Smooth muscle cell (in vitro differentiated cells): ENCODE data around the gene MPV17L2. TPM values are rescaled to one million over a fixed set of nuclear protein-coding genes. Genes with fewer than 3 reads are reported as not detected.

Experiments
- DNase-seq: peaks from one replicate; lab custom pipeline; 2025; ENCODE audit not compliant: unreplicated experiment; lab: John Stamatoyannopoulos, UW
- H2AFZ ChIP-seq: fragments of 200-600 bp; sonication (generic); 2 replicates; pipeline ENCODE4 v1.6.0; 2016; ENCODE audit warnings: antibody characterized with exemption, low read depth, mild to moderate bottlenecking
- H3F3A ChIP-seq: fragments of 200-600 bp; sonication (generic); 2 replicates; pipeline ENCODE4 v1.6.0; 2017; ENCODE audit warnings: antibody characterized with exemption, low read depth
- H3K27ac ChIP-seq: fragments of 200-600 bp; sonication (generic); 2 replicates; pipeline ENCODE4 v1.5.1; 2016; ENCODE audit warnings: low read depth, mild to moderate bottlenecking
- H3K27me3 ChIP-seq: fragments of 200-600 bp; sonication (generic); 2 replicates; pipeline ENCODE4 v1.6.1; 2016; ENCODE audit warnings: low read depth, mild to moderate bottlenecking
- H3K36me3 ChIP-seq: fragments of 200-600 bp; sonication (generic); 2 replicates; pipeline ENCODE4 v1.5.1; 2016; ENCODE audit warnings: low read depth
- H3K4me1 ChIP-seq: fragments of 200-600 bp; sonication (generic); 2 replicates; pipeline ENCODE4 v1.5.1; 2016; ENCODE audit warnings: low read depth
- H3K4me2 ChIP-seq: fragments of 200-600 bp; sonication (generic); 2 replicates; pipeline ENCODE4 v1.6.0; 2016; ENCODE audit warnings: mild to moderate bottlenecking
- H3K4me3 ChIP-seq: fragments of 200-600 bp; sonication (generic); 2 replicates; pipeline ENCODE4 v1.5.1; 2016; ENCODE audit warnings: mild to moderate bottlenecking
- H3K79me2 ChIP-seq: fragments of 200-600 bp; sonication (generic); 2 replicates; pipeline ENCODE4 v1.6.0; 2016; ENCODE audit warnings: low read depth, mild to moderate bottlenecking
- H3K9ac ChIP-seq: fragments of 200-600 bp; sonication (generic); 2 replicates; pipeline ENCODE4 v1.6.0; 2016; ENCODE audit warnings: low read depth
- H3K9me3 ChIP-seq: fragments of 200-600 bp; sonication (generic); replicated peaks from 2 replicates; pipeline ENCODE4 v1.5.1; 2016; ENCODE audit warnings: low read depth
- H4K20me1 ChIP-seq: fragments of 200-600 bp; sonication (generic); 2 replicates; pipeline ENCODE4 v1.6.0; 2016; ENCODE audit warnings: low read depth
- WGBS: methylation state at CpG from one replicate; pipeline ENCODE4 v1.1.7; 2016; ENCODE audit warnings: low lambda C conversion rate; 5-methylcytosine and 5-hydroxymethylcytosine counted together
- polyA plus RNA-seq: library from polyadenylated mRNA; unstranded; fragments of >200 nt; fragmentation: Nextera tagmentation; extraction: Ambion mirVana; gene quantifications from 2 replicates; pipeline ENCODE4 v1.2.1, GENCODE V29; 2016
- total RNA-seq: library from RNA; depleted of rRNA; stranded (reverse); fragments of >200 nt; gene quantifications from 2 replicates; pipeline ENCODE4 v1.2.3, GENCODE V29; 2014
- TF ChIP-seq, protein P1 (sequence below): fragments of 200-600 bp; sonication (generic); IDR thresholded peaks from 2 replicates; pipeline ENCODE4 v1.5.1; 2017; ENCODE audit warnings: borderline replicate concordance, mild to moderate bottlenecking, antibody characterized with exemption; ENCODE audit not compliant: insufficient read depth, poor library complexity, severe bottlenecking

Gene MPV17L2
- total and polyA plus RNA-seq, 2 experiments from 2014 or later: 11.6 to 28.7 TPM

DNA sequence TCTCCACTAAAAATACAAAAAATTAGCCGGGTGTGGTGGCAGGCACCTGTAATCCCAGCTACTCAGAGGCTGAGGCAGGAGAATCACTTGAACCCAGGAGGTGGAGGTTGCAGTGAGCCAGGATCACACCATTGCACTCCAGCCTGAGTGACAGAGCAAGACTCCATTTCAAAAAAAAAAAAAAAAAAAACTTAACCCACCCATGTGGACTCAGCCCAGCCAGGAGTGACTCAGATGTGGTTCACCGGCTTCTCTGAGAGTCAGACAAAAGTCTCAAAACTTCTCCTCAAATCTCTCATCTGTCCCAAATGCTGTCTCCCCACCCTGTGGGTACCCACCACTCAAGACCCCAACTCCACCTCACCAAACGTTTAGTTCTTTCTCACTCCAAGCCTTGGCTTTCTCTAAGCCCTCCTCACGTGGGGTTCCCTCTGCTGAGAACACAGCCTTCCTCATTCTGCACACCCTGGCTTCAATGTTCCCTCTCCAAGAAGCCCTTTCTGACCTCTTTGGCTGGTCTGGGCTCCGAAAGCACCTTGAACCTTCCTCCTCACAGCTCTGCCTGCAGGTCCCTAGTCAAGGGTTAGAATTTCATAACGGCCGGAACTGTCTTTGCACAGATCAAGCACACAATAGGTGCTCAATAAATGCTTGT lies 21.9 kb downstream of the MPV17L2 start:
- no peak overlapping the region for H3K4me3 ChIP-seq
- H3K36me3 ChIP-seq: no peaks in the 10 kb centered on the region
- H4K20me1 ChIP-seq: no peaks in the 10 kb centered on the region
- H3K79me2 ChIP-seq: no peaks in the 10 kb centered on the region
- no peaks in the 10 kb centered on the region for H3K9me3 ChIP-seq
- no peak overlapping the region for H3K27ac ChIP-seq
- TF ChIP-seq, protein P1, sequence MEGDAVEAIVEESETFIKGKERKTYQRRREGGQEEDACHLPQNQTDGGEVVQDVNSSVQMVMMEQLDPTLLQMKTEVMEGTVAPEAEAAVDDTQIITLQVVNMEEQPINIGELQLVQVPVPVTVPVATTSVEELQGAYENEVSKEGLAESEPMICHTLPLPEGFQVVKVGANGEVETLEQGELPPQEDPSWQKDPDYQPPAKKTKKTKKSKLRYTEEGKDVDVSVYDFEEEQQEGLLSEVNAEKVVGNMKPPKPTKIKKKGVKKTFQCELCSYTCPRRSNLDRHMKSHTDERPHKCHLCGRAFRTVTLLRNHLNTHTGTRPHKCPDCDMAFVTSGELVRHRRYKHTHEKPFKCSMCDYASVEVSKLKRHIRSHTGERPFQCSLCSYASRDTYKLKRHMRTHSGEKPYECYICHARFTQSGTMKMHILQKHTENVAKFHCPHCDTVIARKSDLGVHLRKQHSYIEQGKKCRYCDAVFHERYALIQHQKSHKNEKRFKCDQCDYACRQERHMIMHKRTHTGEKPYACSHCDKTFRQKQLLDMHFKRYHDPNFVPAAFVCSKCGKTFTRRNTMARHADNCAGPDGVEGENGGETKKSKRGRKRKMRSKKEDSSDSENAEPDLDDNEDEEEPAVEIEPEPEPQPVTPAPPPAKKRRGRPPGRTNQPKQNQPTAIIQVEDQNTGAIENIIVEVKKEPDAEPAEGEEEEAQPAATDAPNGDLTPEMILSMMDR: no peak
- no peaks in the 10 kb centered on the region for H3F3A ChIP-seq
- no peaks in the 10 kb centered on the region for H3K27me3 ChIP-seq
- no peak overlapping the region for H3K4me2 ChIP-seq
- no peaks in the 10 kb centered on the region for H3K4me1 ChIP-seq
- no peak overlapping the region for H3K9ac ChIP-seq
- H2AFZ ChIP-seq: no peak overlapping the region
- WGBS: 71% methylated on average over 7 of the region's 7 CpGs
- no peak for DNase-seq

DNA sequence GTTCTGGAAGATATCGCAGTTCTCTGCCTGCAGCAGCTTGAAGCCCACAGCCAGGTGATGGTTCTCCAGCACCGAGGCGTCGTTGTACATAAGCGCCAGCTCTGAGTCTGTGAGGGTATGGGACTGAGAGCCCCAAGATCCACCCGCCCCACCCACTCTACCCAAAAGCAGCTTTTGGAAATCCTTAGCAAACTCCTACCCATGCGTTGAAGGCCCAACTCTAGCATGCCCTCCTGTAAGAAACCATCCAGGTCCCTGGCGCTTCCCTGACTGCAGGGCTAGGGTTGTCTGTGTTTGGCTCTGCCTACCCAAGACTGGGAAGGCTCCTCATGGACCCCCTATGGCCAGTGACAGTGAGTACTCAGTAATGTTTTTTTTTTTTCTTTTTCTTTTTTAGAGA lies 23.8 kb downstream of the MPV17L2 start:
- DNase-seq: no peak
- H3K4me2 ChIP-seq: no peak overlapping the region
- no peaks in the 10 kb centered on the region for H3K79me2 ChIP-seq
- no peak overlapping the region for H2AFZ ChIP-seq
- no peaks in the 10 kb centered on the region for H3F3A ChIP-seq
- no peak overlapping the region for H3K9ac ChIP-seq
- 90% methylated on average over 8 of the region's 8 CpGs for WGBS
- H3K9me3 ChIP-seq: no peaks in the 10 kb centered on the region
- H3K36me3 ChIP-seq: no peaks in the 10 kb centered on the region
- peaks cover 6% of the 10 kb centered on the region for H3K27me3 ChIP-seq
- TF ChIP-seq, protein P1: no peak
- no peak overlapping the region for H3K4me3 ChIP-seq
- H4K20me1 ChIP-seq: no peaks in the 10 kb centered on the region
- no peak overlapping the region for H3K27ac ChIP-seq
- no peaks in the 10 kb centered on the region for H3K4me1 ChIP-seq

DNA sequence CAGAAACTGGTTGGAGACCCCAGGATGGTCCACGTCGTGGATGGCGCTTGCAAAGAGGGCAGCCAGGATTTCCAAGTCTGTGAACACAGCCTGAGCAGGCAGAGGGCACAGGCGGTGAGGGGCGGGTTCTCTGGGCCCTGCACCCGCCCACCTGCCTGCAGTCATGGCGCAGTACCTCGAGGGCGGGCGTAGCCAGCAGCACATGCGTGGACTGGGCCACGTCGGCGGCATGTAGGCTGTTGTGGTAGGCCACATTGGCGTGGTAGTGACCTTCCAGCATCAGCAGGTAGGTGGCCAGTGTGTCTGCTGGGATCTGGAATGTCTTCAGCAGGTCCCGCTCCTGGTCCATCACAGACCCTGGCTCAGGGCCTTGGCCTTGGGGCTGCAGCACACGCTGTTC lies 25.1 kb downstream of the MPV17L2 start:
- Histone ChIP-seq H2AFZ (no peak overlapping the region), H3K4me2 (no peak overlapping the region), H3K27me3 (peaks cover 6% of the 10 kb centered on the region), H3K27ac (no peak overlapping the region), H3K4me3 (no peak overlapping the region), H3K36me3 (no peaks in the 10 kb centered on the region), H3K9me3 (no peaks in the 10 kb centered on the region), H3K4me1 (no peaks in the 10 kb centered on the region), H3K79me2 (no peaks in the 10 kb centered on the region), H3F3A (no peaks in the 10 kb centered on the region), H3K9ac (no peak overlapping the region), H4K20me1 (no peaks in the 10 kb centered on the region)
- 91% methylated on average over 17 of the region's 17 CpGs for WGBS
- TF ChIP-seq, protein P1: no peak
- no peak for DNase-seq

DNA sequence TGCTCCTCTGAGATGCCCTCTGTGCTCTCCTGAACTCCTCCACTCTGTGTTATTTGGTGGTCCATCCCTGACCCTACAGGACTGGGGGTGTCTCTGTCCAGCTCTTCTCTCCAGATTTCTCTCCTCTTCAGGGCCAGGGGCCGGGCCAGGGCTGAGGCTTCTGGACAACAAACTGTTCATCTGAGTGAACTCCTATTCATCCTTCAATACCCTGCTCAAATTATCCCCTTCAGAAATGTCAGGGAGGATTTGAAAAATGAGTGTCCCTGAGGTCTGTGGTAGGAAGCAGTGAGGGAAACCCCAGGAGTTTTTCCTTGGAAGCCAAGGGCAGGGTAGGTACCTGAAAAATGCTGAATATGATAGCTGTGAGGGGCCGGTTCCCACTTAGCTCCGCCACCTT lies 25.6 kb downstream of the MPV17L2 start:
- no peak overlapping the region for H2AFZ ChIP-seq
- no peak overlapping the region for H3K27ac ChIP-seq
- H3F3A ChIP-seq: no peaks in the 10 kb centered on the region
- TF ChIP-seq, protein P1: no peak
- no peak for DNase-seq
- no peaks in the 10 kb centered on the region for H3K9me3 ChIP-seq
- no peaks in the 10 kb centered on the region for H3K79me2 ChIP-seq
- H3K9ac ChIP-seq: no peak overlapping the region
- H3K4me2 ChIP-seq: no peak overlapping the region
- peaks cover 6% of the 10 kb centered on the region for H3K27me3 ChIP-seq
- no peaks in the 10 kb centered on the region for H4K20me1 ChIP-seq
- WGBS: 72% methylated on average over 3 of the region's 3 CpGs
- no peak overlapping the region for H3K4me3 ChIP-seq
- no peaks in the 10 kb centered on the region for H3K4me1 ChIP-seq
- no peaks in the 10 kb centered on the region for H3K36me3 ChIP-seq
